Gastroesophageal sphincter (tissue), 4 donors: ENCODE data around the gene METTL26. TPM values are rescaled to one million over a fixed set of nuclear protein-coding genes. Genes with fewer than 3 reads are reported as not detected.

Source experiments
- ATAC-seq: fragments of 150-250 bp; one replicate; pipeline ENCODE4 v1.9.1; 2016; ENCODE audit warnings: mild to moderate bottlenecking, moderate library complexity
- H3K27ac ChIP-seq, 4 donors: fragments of 200-600 bp; sonication (generic) in 3 of 4; 1 replicate in 3 of 4; 2 replicates in 1 of 4; pipeline ENCODE4 v1.5.1; 2016 to 2019
- H3K27me3 ChIP-seq: fragments of 200-600 bp; sonication (generic); one replicate; pipeline ENCODE4 v1.5.1; 2019
- H3K36me3 ChIP-seq, 2 donors: fragments of 200-600 bp; sonication (generic); one replicate each; pipeline ENCODE4 v1.5.1; 2019; ENCODE audit warnings: control low read depth in 1 of 2
- H3K4me1 ChIP-seq, 3 donors: fragments of 200-600 bp; sonication (generic); 1 replicate in 2 of 3; 2 replicates in 1 of 3; pipeline ENCODE4 v1.5.1; 2016 to 2019; ENCODE audit warnings: control low read depth in 2 of 3
- H3K4me3 ChIP-seq, 2 donors: fragments of 200-600 bp; sonication (generic); one replicate each; pipeline ENCODE4 v1.5.1; 2019; ENCODE audit warnings: mild to moderate bottlenecking in 1 of 2, moderate library complexity in 1 of 2
- H3K9me3 ChIP-seq, 3 donors: fragments of 200-600 bp; sonication (generic); one replicate each; pipeline ENCODE4 v1.5.1; 2017 to 2019; ENCODE audit warnings: control low read depth in 2 of 3
- EP300 ChIP-seq: sonication (generic); formaldehyde crosslinking; IDR thresholded peaks from one replicate; pipeline ENCODE4 v1.6.1; 2017; ENCODE audit warnings: antibody characterized with exemption, mild to moderate bottlenecking
- POLR2A ChIP-seq, 2 donors: fragments of 450-650 bp; IDR thresholded peaks; one replicate each; pipeline ENCODE4 v1.6.1; 2017; ENCODE audit warnings: antibody characterized with exemption in 2 of 2, mild to moderate bottlenecking in 2 of 2, moderate library complexity in 1 of 2
- POLR2AphosphoS5 ChIP-seq: sonication (generic); formaldehyde crosslinking; IDR thresholded peaks from one replicate; pipeline ENCODE4 v1.6.1; 2017; ENCODE audit warnings: antibody characterized with exemption
- WGBS, 2 donors: methylation state at CpG; one replicate each; pipeline ENCODE4 v1.1.5; 2018; ENCODE audit warnings: low coverage in 1 of 2; 5-methylcytosine and 5-hydroxymethylcytosine counted together
- total RNA-seq, 4 donors: library from RNA; depleted of rRNA; stranded (reverse); fragments of >200 nt; gene quantifications; one replicate each; pipeline ENCODE4 v1.1.0, GENCODE V29; 2016
- TF ChIP-seq, protein P1 (sequence below), 4 experiments: fragments of 200-600 bp in 2 of 4; fragments of 450-650 bp in 2 of 4; sonication (generic) in 1 of 4; IDR thresholded peaks; one replicate each; pipeline ENCODE4 v1.5.1; 2017 to 2019; ENCODE audit warnings: antibody characterized with exemption in 4 of 4, mild to moderate bottlenecking in 2 of 4, moderate library complexity in 2 of 4

Gene METTL26
- total RNA-seq, 4 donors from 2014 or later: 94.8 to 146 (median 112) TPM

DNA sequence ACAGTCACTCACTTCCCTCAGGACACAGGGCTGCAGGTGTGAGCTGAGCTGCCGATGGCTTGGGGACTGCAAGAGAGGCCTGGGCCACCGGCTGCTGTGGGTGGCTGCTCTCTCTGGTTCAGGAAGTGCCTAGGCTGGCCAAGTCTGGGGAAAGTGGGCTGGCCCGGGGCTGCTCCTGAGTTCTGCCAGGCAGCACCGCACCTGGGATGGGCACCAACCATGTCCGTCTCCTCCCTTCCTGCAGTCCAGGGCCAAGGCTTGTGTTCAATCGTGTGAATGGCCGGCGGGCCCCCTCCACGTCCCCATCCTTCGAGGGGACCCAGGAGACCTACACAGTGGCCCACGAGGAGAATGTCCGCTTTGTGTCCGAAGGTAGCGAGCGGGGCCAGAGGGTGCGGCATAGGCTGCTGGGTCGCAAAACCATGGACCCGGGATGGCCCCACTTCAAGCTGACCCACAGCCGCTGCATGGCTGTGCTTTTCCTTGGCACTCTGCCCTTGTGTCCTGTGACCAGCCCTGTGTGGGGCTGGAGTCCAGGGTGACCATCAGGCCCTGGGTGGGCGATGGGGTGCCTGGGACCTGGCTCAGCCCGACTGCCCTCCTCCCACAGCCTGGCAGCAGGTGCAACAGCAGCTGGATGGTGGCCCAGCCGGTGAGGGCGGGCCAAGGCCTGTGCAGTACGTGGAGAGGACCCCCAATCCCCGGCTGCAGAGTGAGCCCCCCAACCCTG, 11.2 kb upstream of the METTL26 start:
- Histone ChIP-seq H3K4me1 (peaks cover 0 to 84% (median 37%) of the 10 kb centered on the region in 3 donors), H3K27ac (peak overlapping the region in 3 of 4 donors; percentile 41 to 93 (median 89)), H3K9me3 (no peaks in the 10 kb centered on the region), H3K36me3 (peaks cover 0 to 18% of the 10 kb centered on the region in 2 donors), H3K27me3 (no peaks in the 10 kb centered on the region), H3K4me3 (no peak overlapping the region)
- no CpG with 5 or more reads among the region's 25 CpGs for WGBS, 2 donors
- TF ChIP-seq, protein P1, sequence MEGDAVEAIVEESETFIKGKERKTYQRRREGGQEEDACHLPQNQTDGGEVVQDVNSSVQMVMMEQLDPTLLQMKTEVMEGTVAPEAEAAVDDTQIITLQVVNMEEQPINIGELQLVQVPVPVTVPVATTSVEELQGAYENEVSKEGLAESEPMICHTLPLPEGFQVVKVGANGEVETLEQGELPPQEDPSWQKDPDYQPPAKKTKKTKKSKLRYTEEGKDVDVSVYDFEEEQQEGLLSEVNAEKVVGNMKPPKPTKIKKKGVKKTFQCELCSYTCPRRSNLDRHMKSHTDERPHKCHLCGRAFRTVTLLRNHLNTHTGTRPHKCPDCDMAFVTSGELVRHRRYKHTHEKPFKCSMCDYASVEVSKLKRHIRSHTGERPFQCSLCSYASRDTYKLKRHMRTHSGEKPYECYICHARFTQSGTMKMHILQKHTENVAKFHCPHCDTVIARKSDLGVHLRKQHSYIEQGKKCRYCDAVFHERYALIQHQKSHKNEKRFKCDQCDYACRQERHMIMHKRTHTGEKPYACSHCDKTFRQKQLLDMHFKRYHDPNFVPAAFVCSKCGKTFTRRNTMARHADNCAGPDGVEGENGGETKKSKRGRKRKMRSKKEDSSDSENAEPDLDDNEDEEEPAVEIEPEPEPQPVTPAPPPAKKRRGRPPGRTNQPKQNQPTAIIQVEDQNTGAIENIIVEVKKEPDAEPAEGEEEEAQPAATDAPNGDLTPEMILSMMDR (IDR thresholded peaks at IDR 0.05): no peak
- no peak for TF ChIP-seq EP300
- TF ChIP-seq POLR2AphosphoS5: no peak
- no peak for TF ChIP-seq POLR2A (IDR thresholded peaks at IDR 0.05)
- no peak for ATAC-seq

DNA sequence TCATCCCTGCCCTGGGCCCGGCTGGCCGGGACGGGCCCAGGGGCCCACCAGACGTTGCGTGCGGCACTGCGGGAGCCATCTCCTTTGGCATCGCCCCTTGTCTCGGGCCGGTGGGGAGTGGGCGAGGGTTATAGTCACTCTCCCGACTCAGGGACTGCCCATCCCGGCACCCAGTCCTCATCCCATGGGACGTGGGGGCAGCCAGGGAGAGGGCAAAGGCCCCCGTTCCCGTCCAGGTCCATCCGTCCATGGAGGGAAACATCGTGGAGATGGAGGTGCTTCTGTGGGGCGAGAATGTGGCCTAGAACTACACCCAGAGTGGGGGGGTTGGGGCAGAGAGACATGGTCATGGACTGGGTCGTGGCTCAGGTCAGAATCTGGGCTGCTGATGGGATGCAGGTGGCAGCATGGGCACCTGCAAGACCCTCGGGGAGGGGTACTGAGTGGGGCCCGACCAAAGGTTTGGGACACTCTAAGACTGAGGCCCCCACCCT, 10.6 kb upstream of the METTL26 start:
- Histone ChIP-seq H3K36me3 (peaks cover 0 to 12% of the 10 kb centered on the region in 2 donors), H3K27me3 (no peaks in the 10 kb centered on the region), H3K9me3 (no peaks in the 10 kb centered on the region), H3K4me1 (peaks cover 0 to 87% (median 37%) of the 10 kb centered on the region in 3 donors), H3K4me3 (no peak overlapping the region), H3K27ac (peak overlapping the region in 3 of 4 donors; percentile 25 to 47 (median 41))
- ATAC-seq: no peak
- no CpG with 5 or more reads among the region's 22 CpGs for WGBS, 2 donors
- TF ChIP-seq POLR2AphosphoS5 (no peak), EP300 (no peak), POLR2A (IDR thresholded peaks at IDR 0.05) (no peak)
- TF ChIP-seq, protein P1 (IDR thresholded peaks at IDR 0.05): no peak

DNA sequence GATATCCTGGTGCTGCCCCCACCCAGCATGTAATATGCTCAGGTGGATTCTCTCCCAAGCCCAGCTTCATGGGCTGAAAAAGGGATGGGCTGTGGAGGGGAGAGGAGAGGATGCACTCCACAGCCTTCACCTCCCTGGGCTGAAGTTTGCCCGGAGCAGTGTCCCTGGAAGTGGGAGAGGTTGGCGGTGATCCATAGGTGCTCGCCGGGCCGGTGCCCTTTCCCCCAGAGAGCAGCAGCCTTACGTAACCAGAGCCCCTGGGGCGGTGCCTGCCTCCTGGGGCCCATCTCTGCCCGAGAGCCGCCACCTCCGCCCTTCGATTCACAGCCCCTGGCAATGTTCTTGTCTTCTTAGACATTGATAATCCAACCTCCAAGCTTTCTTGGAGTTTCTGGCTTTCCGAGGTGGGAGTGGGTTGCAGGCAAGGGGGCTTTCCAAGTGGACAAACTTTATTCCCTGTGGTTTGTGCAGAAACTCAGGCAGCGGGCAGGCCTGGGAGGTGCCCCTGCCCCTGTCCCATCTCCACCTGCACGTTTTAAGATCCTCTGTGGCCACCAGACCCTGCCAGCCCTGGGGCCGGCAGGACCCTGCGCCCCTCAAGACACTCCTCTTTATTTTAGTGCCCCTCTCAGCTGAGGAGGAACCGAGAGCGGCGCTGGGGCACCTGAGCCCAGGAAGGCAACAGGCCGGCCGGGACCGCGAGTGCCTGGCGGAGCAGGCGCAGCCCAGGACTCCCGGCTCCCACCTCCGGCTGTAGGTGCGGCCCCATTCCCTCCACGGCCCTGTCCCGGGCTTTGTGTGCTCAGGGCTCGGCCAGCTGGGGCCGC, 10.0 kb upstream of the METTL26 start:
- H3K27ac ChIP-seq: peak overlapping the region in 3 of 4 donors; percentile 25 to 47 (median 41)
- no peaks in the 10 kb centered on the region for H3K27me3 ChIP-seq
- peaks cover 0 to 93% (median 41%) of the 10 kb centered on the region in 3 donors for H3K4me1 ChIP-seq
- H3K36me3 ChIP-seq: peaks cover 0 to 7% of the 10 kb centered on the region in 2 donors
- H3K9me3 ChIP-seq: no peaks in the 10 kb centered on the region
- no peak for ATAC-seq
- TF ChIP-seq EP300 (no peak), POLR2A (IDR thresholded peaks at IDR 0.05) (no peak), POLR2AphosphoS5 (no peak)
- TF ChIP-seq, protein P1 (IDR thresholded peaks at IDR 0.05): no peak
- no peak overlapping the region for H3K4me3 ChIP-seq
- 30 to 70% methylated on average over 2 of the region's 32 CpGs for whole genome bisulfite sequencing, 2 donors

DNA sequence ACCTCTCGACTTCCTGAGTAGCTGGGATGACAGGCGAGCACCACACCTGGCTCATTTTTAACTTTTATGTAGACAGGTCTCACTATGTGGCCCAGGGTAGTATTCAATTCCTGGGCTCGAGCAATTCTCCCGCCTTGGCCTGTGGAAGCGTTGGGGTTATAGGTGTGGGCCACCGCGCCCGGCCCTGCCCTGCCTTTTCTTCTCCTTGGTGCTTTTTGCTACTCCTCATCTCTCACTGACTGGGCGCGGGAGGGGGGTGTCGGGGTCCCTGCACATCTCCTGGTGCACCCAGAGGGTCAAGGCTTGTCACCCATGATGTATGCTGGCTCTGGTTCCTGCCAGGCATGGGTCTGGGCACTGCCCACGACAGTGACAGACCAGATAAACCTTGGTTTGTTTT, 8.5 kb upstream of the METTL26 start:
- no peak overlapping the region for H3K4me3 ChIP-seq
- TF ChIP-seq, protein P1 (IDR thresholded peaks at IDR 0.05): no peak
- TF ChIP-seq EP300: no peak
- TF ChIP-seq POLR2A (IDR thresholded peaks at IDR 0.05): no peak
- no peak for TF ChIP-seq POLR2AphosphoS5
- no peak for ATAC-seq
- H3K9me3 ChIP-seq: no peaks in the 10 kb centered on the region
- H3K36me3 ChIP-seq: peaks cover 0 to 7% of the 10 kb centered on the region in 2 donors
- peaks cover 0 to 86% (median 32%) of the 10 kb centered on the region in 3 donors for H3K4me1 ChIP-seq
- WGBS, 2 donors: 89% methylated on average over 6 to 9 of the region's 12 CpGs
- peak overlapping the region in 1 of 4 donors; percentile 41 for H3K27ac ChIP-seq
- H3K27me3 ChIP-seq: no peaks in the 10 kb centered on the region
